GM10266 (cell line): ENCODE data around the gene APBA2.
"Not testable (repeated sequence)": the region's sequence is repeated elsewhere in the genome, so short reads cannot be mapped to it uniquely, and the experiment has no call there.

ENCODE experiments used
- DNase-seq: peaks from one replicate; pipeline ENCODE4 v3.0.0; 2012; ENCODE audit errors: extremely low spot score
- CTCF ChIP-seq: IDR thresholded peaks from 2 replicates; pipeline ENCODE4 v1.5.1; 2012; ENCODE audit warnings: mild to moderate bottlenecking, low read depth; ENCODE audit not compliant: control insufficient read depth, insufficient read depth; ENCODE audit errors: missing control alignments

The APBA2 gene

GRCh38 chr15:28886431-28887338 is 911 bp downstream of the APBA2 start:
- no peak for DNase-seq
- TF ChIP-seq CTCF = no peak

- DNase-seq = no peak
- TF ChIP-seq CTCF = no peak
Observed at GRCh38 chr15:28887339-28888174, 1.8 kb downstream of the APBA2 start.

- no peak for DNase-seq
- TF ChIP-seq CTCF = no peak
Observed at GRCh38 chr15:28888302-28888894, 2.6 kb downstream of the APBA2 start.

GRCh38 chr15:28888900-28889299 is 3.1 kb downstream of the APBA2 start:
- no peak for DNase-seq
- TF ChIP-seq CTCF = no peak

- DNase-seq = no peak
- no peak for TF ChIP-seq CTCF
Observed at GRCh38 chr15:28889346-28889745, 3.6 kb downstream of the APBA2 start.

GRCh38 chr15:28889871-28890270 is 4.1 kb downstream of the APBA2 start:
- not testable (repeated sequence) for DNase-seq

GRCh38 chr15:28890291-28890690 is 4.5 kb downstream of the APBA2 start:
- DNase-seq = not testable (repeated sequence)
